Motor neuron (in vitro differentiated cells): ENCODE data around the gene SAA1. TPM values are rescaled to one million over a fixed set of nuclear protein-coding genes. Genes with fewer than 3 reads are reported as not detected.

Experiments used
- ATAC-seq, 8 experiments: fragments of 200-7000 bp; cut with Tn5 transposase; replicated peaks in 6 of 8; 2 replicates each; pipeline ENCODE4 v1.8.0; 2021; ENCODE audit warnings: mild to moderate bottlenecking in 8 of 8, moderate library complexity in 8 of 8
- H3K27ac ChIP-seq, 2 donors: fragments of 250-450 bp; sonication (Bioruptor Pico); 2 replicates each; pipeline ENCODE4 v1.9.0; 2021; ENCODE audit warnings: antibody characterized with exemption in 2 of 2, mild to moderate bottlenecking in 2 of 2, moderate library complexity in 1 of 2
- H3K4me1 ChIP-seq, 2 donors: fragments of 250-450 bp; sonication (Bioruptor Pico); replicated peaks in 1 of 2; 2 replicates each; pipeline ENCODE4 v1.6.1; 2021; ENCODE audit warnings: antibody characterized with exemption in 2 of 2, mild to moderate bottlenecking in 2 of 2, moderate library complexity in 1 of 2
- H3K4me3 ChIP-seq, 5 donors: fragments of 250-450 bp; sonication (Bioruptor Pico); 2 replicates each; pipeline ENCODE4 v1.9.0; 2021; ENCODE audit warnings: antibody characterized with exemption in 5 of 5, mild to moderate bottlenecking in 5 of 5, moderate library complexity in 4 of 5
- WGBS, 10 experiments: fragments of 450-650 bp; shearing (Covaris generic); methylation state at CpG; one replicate each; pipeline ENCODE4 v1.0.0; 2022; 5-methylcytosine and 5-hydroxymethylcytosine counted together
- in situ Hi-C, 9 experiments: fragments of 400-800 bp; cut with MboI; loops; one replicate each; pipeline ENCODE4 v1.15.0; 2021; ENCODE audit warnings: low sequenced_read_pairs in 9 of 9, low pct_unique_long_range_greater_than_20kb in 2 of 9; ENCODE audit not compliant: unreplicated experiment in 9 of 9
- total RNA-seq, 8 experiments: library from RNA; unstranded; fragments of 300-600 nt; gene quantifications; 2 replicates each; pipeline versions ENCODE4 v1.2.3 to v1.2.4, GENCODE V29; 2022

Gene SAA1
- 1 to 10 TPM in 1 of 8 experiments, not detected in 7; 1.7 TPM for total RNA-seq

- in situ Hi-C loops = no loop called here
- 60 to 91% (median 73%) methylated on average over 2 to 4 of the region's 8 CpGs; no CpG with 5 or more reads in 4 of the 10 experiments for WGBS, 10 experiments
- Histone ChIP-seq H3K4me1 (no peaks in the 10 kb centered on the region), H3K4me3 (no peak within 1 kb of the TSS), H3K27ac (no peak within 1 kb of the TSS)
- ATAC-seq = no peak
These were observed at the start of gene SAA1 for GRCh38 chr11:18265949-18266348. SAA1 (plus strand) TSS chr11:18266264; CDS start chr11:18266888, 624 bp downstream.

- in situ Hi-C loops = no loop called here
- WGBS, 10 experiments = 0 to 100% (median 48%) methylated on average over 1 to 2 of the region's 5 CpGs; no CpG with 5 or more reads in 6 of the 10 experiments
- Histone ChIP-seq H3K4me1 (no peaks in the 10 kb centered on the region), H3K4me3 (no peak overlapping the region), H3K27ac (no peak overlapping the region)
- ATAC-seq = no peak
These were observed 44.7 kb upstream of the SAA1 start for GRCh38 chr11:18221274-18221876.

- in situ Hi-C loops = no loop called here
- ATAC-seq = no peak
- H3K27ac ChIP-seq = no peak overlapping the region
- H3K4me1 ChIP-seq = no peaks in the 10 kb centered on the region
- no peak overlapping the region for H3K4me3 ChIP-seq
- 67 to 94% (median 75%) methylated on average over 1 to 3 of the region's 3 CpGs; no CpG with 5 or more reads in 2 of the 10 experiments for WGBS, 10 experiments
These were observed 43.1 kb upstream of the SAA1 start for GRCh38 chr11:18222814-18223421.

- H3K27ac ChIP-seq = no peak overlapping the region
- H3K4me3 ChIP-seq = no peak overlapping the region
- H3K4me1 ChIP-seq = no peaks in the 10 kb centered on the region
- in situ Hi-C loops = no loop called here
- WGBS, 10 experiments = 0 to 80% (median 51%) methylated on average over 1 to 3 of the region's 3 CpGs
- no peak for ATAC-seq
These were observed 42.3 kb upstream of the SAA1 start for GRCh38 chr11:18223591-18224387.

- no peak overlapping the region for H3K27ac ChIP-seq
- H3K4me3 ChIP-seq = no peak overlapping the region
- peak in 2 of 8 experiments; percentile 46 to 52 for ATAC-seq
- no peaks in the 10 kb centered on the region for H3K4me1 ChIP-seq
- in situ Hi-C loops = no loop called here
- 0 to 76% (median 10%) methylated on average over 1 to 2 of the region's 2 CpGs; no CpG with 5 or more reads in 1 of the 10 experiments for WGBS, 10 experiments
These were observed 40.2 kb upstream of the SAA1 start for GRCh38 chr11:18225913-18226312.

GRCh38 chr11:18229501-18229900, 36.6 kb upstream of the SAA1 start:
- in situ Hi-C loops = no loop called here
- Histone ChIP-seq H3K27ac (no peak overlapping the region), H3K4me3 (no peak overlapping the region), H3K4me1 (no peaks in the 10 kb centered on the region)
- no peak for ATAC-seq
- WGBS, 10 experiments = no CpG with 5 or more reads among the region's 3 CpGs

GRCh38 chr11:18230859-18231258, 35.2 kb upstream of the SAA1 start:
- in situ Hi-C loops = no loop called here
- no peak overlapping the region for H3K27ac ChIP-seq
- H3K4me1 ChIP-seq = no peaks in the 10 kb centered on the region
- no peak for ATAC-seq
- no peak overlapping the region for H3K4me3 ChIP-seq
- 50 to 86% (median 80%) methylated on average over 1 to 2 of the region's 2 CpGs; no CpG with 5 or more reads in 7 of the 10 experiments for WGBS, 10 experiments

GRCh38 chr11:18233912-18234311, 32.2 kb upstream of the SAA1 start:
- Histone ChIP-seq H3K4me3 (no peak overlapping the region), H3K27ac (no peak overlapping the region), H3K4me1 (no peaks in the 10 kb centered on the region)
- in situ Hi-C loops = no loop called here
- no peak for ATAC-seq
- WGBS, 10 experiments = 19 to 100% (median 74%) methylated on average over 1 to 4 of the region's 4 CpGs

- in situ Hi-C loops = no loop called here
These were observed 30.4 kb upstream of the SAA1 start for GRCh38 chr11:18235394-18236334.

GRCh38 chr11:18236664-18237356, 29.3 kb upstream of the SAA1 start, which contains the start of gene SAA4:
SAA4 (minus strand) TSS chr11:18236802; CDS start chr11:18235926, 876 bp downstream.
- Histone ChIP-seq H3K4me3 (no peak within 1 kb of the TSS), H3K4me1 (no peaks in the 10 kb centered on the region), H3K27ac (no peak within 1 kb of the TSS)
- in situ Hi-C loops = no loop called here
- no peak for ATAC-seq
- WGBS, 10 experiments = 0 to 90% (median 47%) methylated on average over 1 to 2 of the region's 2 CpGs; no CpG with 5 or more reads in 2 of the 10 experiments

More at GRCh38 chr11:18235394-18236334, 30.4 kb upstream of the SAA1 start:
- Histone ChIP-seq H3K4me1 (no peaks in the 10 kb centered on the region), H3K4me3 (no peak overlapping the region), H3K27ac (no peak overlapping the region)
- no peak for ATAC-seq
- WGBS, 10 experiments = 22 to 78% (median 50%) methylated on average over 1 to 7 of the region's 8 CpGs

GRCh38 chr11:18239655-18240054, 26.4 kb upstream of the SAA1 start:
- in situ Hi-C loops = no loop called here
- Histone ChIP-seq H3K27ac (no peak overlapping the region), H3K4me3 (no peak overlapping the region), H3K4me1 (no peaks in the 10 kb centered on the region)
- ATAC-seq = no peak
- WGBS, 10 experiments = 0 to 100% (median 85%) methylated on average over 1 of the region's 1 CpG

GRCh38 chr11:18243783-18244362, 22.2 kb upstream of the SAA1 start:
- peak in 3 of 8 experiments; percentile 61 to 85 (median 71) for ATAC-seq
- Histone ChIP-seq H3K4me1 (no peaks in the 10 kb centered on the region), H3K4me3 (no peak overlapping the region), H3K27ac (no peak overlapping the region)
- 0 to 11% (median 0%) methylated on average over 1 of the region's 1 CpG; no CpG with 5 or more reads in 4 of the 10 experiments for WGBS, 10 experiments
- in situ Hi-C loops = no loop called here
